Osteoblast (primary cell): ENCODE data around the gene COX17. TPM values are rescaled to one million over a fixed set of nuclear protein-coding genes. Genes with fewer than 3 reads are reported as not detected.

Source experiments
- DNase-seq: peaks from one replicate; pipeline ENCODE4 v3.0.0; 2011; ENCODE audit warnings: low spot score, mixed read lengths; ENCODE audit not compliant: insufficient read length; ENCODE audit errors: missing footprints
- H2AFZ ChIP-seq: 2 replicates; pipeline ENCODE4 v1.6.0; 2011; ENCODE audit warnings: mild to moderate bottlenecking, low read length
- H3K27ac ChIP-seq: 2 replicates; pipeline ENCODE4 v1.5.1; 2011; ENCODE audit warnings: mild to moderate bottlenecking, low read depth, low read length, moderate library complexity
- H3K27me3 ChIP-seq: 2 replicates; pipeline ENCODE4 v1.6.0; 2012; ENCODE audit warnings: mild to moderate bottlenecking, control low read depth, inconsistent platforms, low read length, moderate library complexity; ENCODE audit not compliant: insufficient read depth
- H3K36me3 ChIP-seq: 2 replicates; pipeline ENCODE4 v1.5.1; 2011; ENCODE audit warnings: mild to moderate bottlenecking, low read length, control low read depth, moderate library complexity; ENCODE audit not compliant: insufficient read depth
- H3K4me1 ChIP-seq: 2 replicates; pipeline ENCODE4 v1.5.1; 2011; ENCODE audit warnings: mild to moderate bottlenecking, low read length, control low read depth, moderate library complexity; ENCODE audit not compliant: insufficient read depth
- H3K4me2 ChIP-seq: 2 replicates; pipeline ENCODE4 v1.6.0; 2011; ENCODE audit warnings: mild to moderate bottlenecking, low read length; ENCODE audit not compliant: insufficient read depth
- H3K4me3 ChIP-seq: fragments of 200-600 bp; sonication (generic); 3 replicates; pipeline ENCODE4 v1.5.1; 2012; ENCODE audit warnings: mild to moderate bottlenecking, low read length, inconsistent platforms; ENCODE audit not compliant: insufficient read depth
- H3K79me2 ChIP-seq: 2 replicates; pipeline ENCODE4 v1.6.0; 2012; ENCODE audit warnings: mild to moderate bottlenecking, low read length, control low read depth, inconsistent platforms; ENCODE audit not compliant: insufficient read depth
- H3K9me3 ChIP-seq: 2 replicates; pipeline ENCODE4 v1.5.1; 2011; ENCODE audit warnings: low read depth, low read length, control low read depth
- H4K20me1 ChIP-seq: 2 replicates; pipeline ENCODE4 v1.6.0; 2012; ENCODE audit warnings: mild to moderate bottlenecking, low read length, control low read depth; ENCODE audit not compliant: insufficient read depth
- CTCF ChIP-seq: IDR thresholded peaks from 2 replicates; pipeline ENCODE4 v1.5.1; 2011; ENCODE audit warnings: mild to moderate bottlenecking, low read depth, low read length, moderate library complexity; ENCODE audit errors: extremely low read depth
- total RNA-seq: library from RNA; depleted of rRNA; stranded (reverse); fragments of >200 nt; gene quantifications from 2 replicates; pipeline ENCODE4 v1.2.3, GENCODE V29; 2012

The COX17 gene
- total RNA-seq, 1 donor: 8.0 TPM

GRCh38 chr3:119628390-119628789 is 48.8 kb downstream of the COX17 start:
- H3K4me2 ChIP-seq: no peak overlapping the region
- no peaks in the 10 kb centered on the region for H3K27me3 ChIP-seq
- TF ChIP-seq CTCF: no peak
- H4K20me1 ChIP-seq: no peaks in the 10 kb centered on the region
- H3K4me3 ChIP-seq: no peak overlapping the region
- H3K79me2 ChIP-seq: no peaks in the 10 kb centered on the region
- DNase-seq: no peak
- H3K9me3 ChIP-seq: no peaks in the 10 kb centered on the region
- H3K36me3 ChIP-seq: no peaks in the 10 kb centered on the region
- H2AFZ ChIP-seq: no peak overlapping the region
- no peak overlapping the region for H3K27ac ChIP-seq
- peaks cover 36% of the 10 kb centered on the region for H3K4me1 ChIP-seq

GRCh38 chr3:119627461-119627860 is 49.7 kb downstream of the COX17 start:
- H3K4me2 ChIP-seq: no peak overlapping the region
- peaks cover 36% of the 10 kb centered on the region for H3K4me1 ChIP-seq
- H2AFZ ChIP-seq: no peak overlapping the region
- H3K4me3 ChIP-seq: no peak overlapping the region
- DNase-seq: peak; percentile 51
- no peaks in the 10 kb centered on the region for H3K36me3 ChIP-seq
- TF ChIP-seq CTCF: no peak
- H3K9me3 ChIP-seq: no peaks in the 10 kb centered on the region
- H3K79me2 ChIP-seq: no peaks in the 10 kb centered on the region
- no peak overlapping the region for H3K27ac ChIP-seq
- no peaks in the 10 kb centered on the region for H3K27me3 ChIP-seq
- H4K20me1 ChIP-seq: no peaks in the 10 kb centered on the region

- no peaks in the 10 kb centered on the region for H3K27me3 ChIP-seq
- H3K36me3 ChIP-seq: no peaks in the 10 kb centered on the region
- DNase-seq: no peak
- no peaks in the 10 kb centered on the region for H3K79me2 ChIP-seq
- TF ChIP-seq CTCF: no peak
- no peaks in the 10 kb centered on the region for H4K20me1 ChIP-seq
- no peaks in the 10 kb centered on the region for H3K9me3 ChIP-seq
- H3K4me3 ChIP-seq: no peak overlapping the region
- no peak overlapping the region for H3K4me2 ChIP-seq
- no peak overlapping the region for H3K27ac ChIP-seq
- no peak overlapping the region for H2AFZ ChIP-seq
- H3K4me1 ChIP-seq: peaks cover 31% of the 10 kb centered on the region
Measured at GRCh38 chr3:119626196-119626595, 51.0 kb downstream of the COX17 start.

GRCh38 chr3:119625451-119626153 is 51.6 kb downstream of the COX17 start:
- no peaks in the 10 kb centered on the region for H4K20me1 ChIP-seq
- peak; percentile 14 for DNase-seq
- H3K36me3 ChIP-seq: no peaks in the 10 kb centered on the region
- no peak overlapping the region for H3K27ac ChIP-seq
- peaks cover 26% of the 10 kb centered on the region for H3K4me1 ChIP-seq
- no peaks in the 10 kb centered on the region for H3K79me2 ChIP-seq
- no peaks in the 10 kb centered on the region for H3K9me3 ChIP-seq
- H3K4me2 ChIP-seq: no peak overlapping the region
- no peak overlapping the region for H3K4me3 ChIP-seq
- no peak for TF ChIP-seq CTCF
- peak overlapping the region; percentile 9 for H2AFZ ChIP-seq
- H3K27me3 ChIP-seq: no peaks in the 10 kb centered on the region
